Thoracic aorta (tissue), 2 donors: Measurements from ENCODE around the gene CHRM2. TPM values are rescaled to one million over a fixed set of nuclear protein-coding genes. Genes with fewer than 3 reads are reported as not detected.

Experiments
- ATAC-seq: fragments of 150-250 bp; one replicate; pipeline ENCODE4 v1.8.0; 2017; ENCODE audit warnings: low read depth; ENCODE audit not compliant: insufficient number of reproducible peaks, low FRiP score
- DNase-seq: peaks from one replicate; pipeline ENCODE4 v3.0.0-alpha.2; 2020; ENCODE audit warnings: low spot score
- H3K27ac ChIP-seq, 2 donors: fragments of 200-600 bp; sonication (generic); 1 replicate in 1 of 2; 2 replicates in 1 of 2; pipeline ENCODE4 v1.5.1; 2016; ENCODE audit warnings: mild to moderate bottlenecking in 2 of 2, moderate library complexity in 2 of 2
- H3K27me3 ChIP-seq: fragments of 200-600 bp; sonication (generic); replicated peaks from 2 replicates; pipeline ENCODE4 v1.6.0; 2016; ENCODE audit warnings: mild to moderate bottlenecking; ENCODE audit not compliant: insufficient read depth
- H3K36me3 ChIP-seq: fragments of 200-600 bp; sonication (generic); one replicate; pipeline ENCODE4 v1.5.1; 2016
- H3K4me1 ChIP-seq, 2 donors: fragments of 200-600 bp; sonication (generic); 1 replicate in 1 of 2; 2 replicates in 1 of 2; pipeline versions ENCODE4 v1.5.1 to v1.6.0; 2016; ENCODE audit warnings: low read depth in 2 of 2, mild to moderate bottlenecking in 1 of 2; ENCODE audit not compliant: control insufficient read depth in 1 of 2
- H3K4me3 ChIP-seq: fragments of 200-600 bp; sonication (generic); 2 replicates; pipeline ENCODE4 v1.5.1; 2016; ENCODE audit warnings: mild to moderate bottlenecking
- H3K9me3 ChIP-seq: fragments of 200-600 bp; sonication (generic); 2 replicates; pipeline ENCODE4 v1.5.1; 2016
- CTCF ChIP-seq: fragments of 200-600 bp; sonication (generic); IDR thresholded peaks from one replicate; pipeline ENCODE4 v1.5.1; 2019; ENCODE audit warnings: antibody characterized with exemption
- total RNA-seq, 2 donors: library from RNA; depleted of rRNA; stranded (reverse); fragments of >200 nt; gene quantifications; one replicate each; pipeline versions ENCODE4 v1.1.0 to v1.2.3, GENCODE V29; 2016

The CHRM2 gene
- total RNA-seq, 2 donors from 2014 or later = not detected

- ATAC-seq (no peak), DNase-seq (no peak)
- no peak for TF ChIP-seq CTCF
- Histone ChIP-seq H3K36me3 (no peaks in the 10 kb centered on the region), H3K4me3 (no peak overlapping the region), H3K27ac (no peak overlapping the region), H3K9me3 (no peaks in the 10 kb centered on the region), H3K4me1 (no peaks in the 10 kb centered on the region), H3K27me3 (no peaks in the 10 kb centered on the region)
These were observed 150.0 kb downstream of the CHRM2 start for GRCh38 chr7:137018468-137018867.

- H3K27me3 ChIP-seq = no peaks in the 10 kb centered on the region
- TF ChIP-seq CTCF = no peak
- H3K4me3 ChIP-seq = no peak overlapping the region
- H3K27ac ChIP-seq = no peak overlapping the region
- H3K9me3 ChIP-seq = no peaks in the 10 kb centered on the region
- no peaks in the 10 kb centered on the region for H3K4me1 ChIP-seq
- H3K36me3 ChIP-seq = no peaks in the 10 kb centered on the region
- ATAC-seq (no peak), DNase-seq (no peak)
These were observed 151.9 kb downstream of the CHRM2 start for GRCh38 chr7:137020351-137020750.

GRCh38 chr7:137025469-137026175 lies 157.2 kb downstream of the CHRM2 start:
- ATAC-seq (no peak), DNase-seq (no peak)
- H3K36me3 ChIP-seq = no peaks in the 10 kb centered on the region
- no peak overlapping the region for H3K4me3 ChIP-seq
- no peaks in the 10 kb centered on the region for H3K4me1 ChIP-seq
- H3K27me3 ChIP-seq = no peaks in the 10 kb centered on the region
- no peak overlapping the region for H3K27ac ChIP-seq
- no peak for TF ChIP-seq CTCF
- no peaks in the 10 kb centered on the region for H3K9me3 ChIP-seq

GRCh38 chr7:137026176-137026500 lies 157.7 kb downstream of the CHRM2 start:
- Histone ChIP-seq H3K9me3 (no peaks in the 10 kb centered on the region), H3K4me3 (no peak overlapping the region), H3K36me3 (no peaks in the 10 kb centered on the region), H3K27ac (no peak overlapping the region), H3K27me3 (no peaks in the 10 kb centered on the region), H3K4me1 (no peaks in the 10 kb centered on the region)
- TF ChIP-seq CTCF = no peak
- ATAC-seq = no peak
- DNase-seq = no peak

GRCh38 chr7:137032436-137032835 lies 164.0 kb downstream of the CHRM2 start:
- DNase-seq (no peak), ATAC-seq (no peak)
- no peaks in the 10 kb centered on the region for H3K9me3 ChIP-seq
- no peak overlapping the region for H3K4me3 ChIP-seq
- H3K27me3 ChIP-seq = no peaks in the 10 kb centered on the region
- H3K27ac ChIP-seq = no peak overlapping the region
- no peak for TF ChIP-seq CTCF
- H3K4me1 ChIP-seq = no peaks in the 10 kb centered on the region
- no peaks in the 10 kb centered on the region for H3K36me3 ChIP-seq
